Lung (tissue), 12 donors: ENCODE data around the gene CANT1. TPM values are rescaled to one million over a fixed set of nuclear protein-coding genes. Genes with fewer than 3 reads are reported as not detected.
A peak's percentile ranks its signal among the peaks of the same experiment; 100 is the strongest.

Experiments used
- ATAC-seq: fragments of 200-7000 bp; cut with Tn5 transposase; one replicate; pipeline ENCODE4 v1.9.1; 2020; ENCODE audit warnings: moderate number of reproducible peaks; ENCODE audit not compliant: insufficient read depth, low FRiP score
- DNase-seq, 3 donors: peaks; one replicate each; pipeline ENCODE4 v3.0.0-alpha.2; 2013 to 2017
- H3K27ac ChIP-seq, 2 donors: one replicate each; pipeline ENCODE4 v1.5.1; 2013; ENCODE audit warnings: mild to moderate bottlenecking in 2 of 2, moderate library complexity in 2 of 2, control low read depth in 1 of 2, inconsistent platforms in 1 of 2, low read depth in 1 of 2, low read length in 1 of 2
- H3K27me3 ChIP-seq, 3 donors: one replicate each; pipeline ENCODE4 v1.5.1; 2013; ENCODE audit warnings: low read length in 2 of 3; ENCODE audit not compliant: control insufficient read depth in 3 of 3, insufficient read depth in 3 of 3
- H3K36me3 ChIP-seq, 4 donors: one replicate each; pipeline ENCODE4 v1.5.1; 2013; ENCODE audit warnings: low read length in 4 of 4, mild to moderate bottlenecking in 1 of 4, moderate library complexity in 1 of 4; ENCODE audit not compliant: control insufficient read depth in 4 of 4, insufficient read depth in 4 of 4
- H3K4me1 ChIP-seq, 5 donors: one replicate each; pipeline ENCODE4 v1.5.1; 2013; ENCODE audit warnings: low read length in 5 of 5, mild to moderate bottlenecking in 2 of 5, moderate library complexity in 1 of 5; ENCODE audit not compliant: control insufficient read depth in 5 of 5, insufficient read depth in 5 of 5
- H3K4me3 ChIP-seq: one replicate; pipeline ENCODE4 v1.5.1; 2013; ENCODE audit warnings: mild to moderate bottlenecking, control low read depth, moderate library complexity
- H3K9ac ChIP-seq, 2 donors: one replicate each; pipeline ENCODE4 v1.5.1; 2013; ENCODE audit warnings: low read length in 2 of 2, control low read depth in 1 of 2; ENCODE audit not compliant: insufficient read depth in 1 of 2
- H3K9me3 ChIP-seq, 4 donors: one replicate each; pipeline ENCODE4 v1.5.1; 2013; ENCODE audit warnings: low read length in 3 of 4, mild to moderate bottlenecking in 1 of 4, moderate library complexity in 1 of 4; ENCODE audit not compliant: control insufficient read depth in 4 of 4, insufficient read depth in 3 of 4
- CTCF ChIP-seq: IDR thresholded peaks from 2 replicates; pipeline ENCODE4 v1.5.1; 2012; ENCODE audit warnings: mild to moderate bottlenecking; ENCODE audit errors: control extremely low read depth, extremely low read depth
- WGBS, 2 donors: extraction: QIAGEN DNeasy Blood & Tissue Kit; methylation state at CpG; one replicate each; pipeline ENCODE4 v1.1.7; 2013; 5-methylcytosine and 5-hydroxymethylcytosine counted together
- polyA plus RNA-seq, 2 donors: library from polyadenylated mRNA; stranded (reverse); fragments of 200-250 nt; gene quantifications; one replicate each; pipeline ENCODE4 v1.2.1, GENCODE V29; 2013
- total RNA-seq, 2 donors: library from RNA; depleted of rRNA in 1 of 2; stranded (reverse); fragments of >200 nt in 1 of 2; gene quantifications; one replicate each; pipeline ENCODE4 v1.2.1, GENCODE V29; 2014 to 2021
- donor health status: control.
- donor health status: control.
- donor health status: Bipolar disorder and iron deficiency.
- donor health status: healthy.
- donor health status: DM: yes; HTN: yes; CAD: no.

CANT1 gene
- total and polyA plus RNA-seq, 4 donors: 8.5 to 75.8 (median 48.7) TPM

- Histone ChIP-seq H3K27me3 (no peaks in the 10 kb centered on the region), H3K9me3 (no peaks in the 10 kb centered on the region), H3K4me3 (no peak overlapping the region), H3K9ac (no peak overlapping the region), H3K27ac (peak overlapping the region in 1 of 2 donors; percentile 83), H3K4me1 (peaks cover 0 to 29% (median 17%) of the 10 kb centered on the region in 5 donors), H3K36me3 (peaks cover 0 to 16% (median 4%) of the 10 kb centered on the region in 4 donors)
- ATAC-seq (no peak), DNase-seq (no peak)
- 54 to 60% methylated on average over 12 of the region's 12 CpGs for WGBS, 2 donors
- no peak for TF ChIP-seq CTCF
Measured at GRCh38 chr17:79005063-79005861, 4.3 kb downstream of the CANT1 start.

GRCh38 chr17:79003661-79004411 lies 5.7 kb downstream of the CANT1 start:
- WGBS, 2 donors: 80 to 88% methylated on average over 3 of the region's 3 CpGs
- no peak for DNase-seq
- Histone ChIP-seq H3K9ac (no peak overlapping the region), H3K4me1 (peaks cover 0 to 26% (median 11%) of the 10 kb centered on the region in 5 donors), H3K27me3 (no peaks in the 10 kb centered on the region), H3K27ac (no peak overlapping the region), H3K9me3 (no peaks in the 10 kb centered on the region), H3K4me3 (no peak overlapping the region), H3K36me3 (peaks cover 0 to 20% (median 9%) of the 10 kb centered on the region in 4 donors)
- no peak for TF ChIP-seq CTCF
- ATAC-seq: no peak

GRCh38 chr17:79002796-79003593 lies 6.6 kb downstream of the CANT1 start:
- no peak overlapping the region for H3K9ac ChIP-seq
- ATAC-seq: no peak
- no peak for DNase-seq
- peaks cover 0 to 27% (median 11%) of the 10 kb centered on the region in 4 donors for H3K36me3 ChIP-seq
- no peak for TF ChIP-seq CTCF
- WGBS, 2 donors: 79 to 87% methylated on average over 20 of the region's 20 CpGs
- H3K9me3 ChIP-seq: no peaks in the 10 kb centered on the region
- H3K4me3 ChIP-seq: no peak overlapping the region
- no peaks in the 10 kb centered on the region for H3K27me3 ChIP-seq
- H3K27ac ChIP-seq: no peak overlapping the region
- peaks cover 0 to 19% (median 3%) of the 10 kb centered on the region in 5 donors for H3K4me1 ChIP-seq
